Kidney (tissue), 14 donors: Measurements from ENCODE around the gene NPFFR1. TPM values are rescaled to one million over a fixed set of nuclear protein-coding genes. Genes with fewer than 3 reads are reported as not detected.
"Not testable (repeated sequence)": the region's sequence is repeated elsewhere in the genome, so short reads cannot be mapped to it uniquely, and the experiment has no call there.

Experiments used
- DNase-seq, 5 donors: peaks; one replicate each; pipeline ENCODE4 v3.0.0-alpha.2; 2013 to 2020
- FAIRE-seq: peaks from 2 replicates; lab custom pipeline; 2012; peaks lifted over from hg19 to GRCh38; lab: Jason Lieb, UNC
- H3K27ac ChIP-seq, 2 donors: one replicate each; pipeline ENCODE4 v1.7.0; 2013; ENCODE audit warnings: low read depth in 2 of 2, low read length in 2 of 2, inconsistent platforms in 1 of 2
- H3K27me3 ChIP-seq: one replicate; pipeline ENCODE4 v1.7.1; 2013; ENCODE audit warnings: low read length, inconsistent platforms; ENCODE audit not compliant: control insufficient read depth, insufficient read depth
- H3K36me3 ChIP-seq, 3 donors: one replicate each; pipeline versions ENCODE4 v1.7.0 to v1.7.1; 2013; ENCODE audit warnings: low read length in 3 of 3, control low read depth in 1 of 3, inconsistent platforms in 1 of 3; ENCODE audit not compliant: insufficient read depth in 3 of 3, control insufficient read depth in 2 of 3
- H3K4me1 ChIP-seq, 3 donors: one replicate each; pipeline versions ENCODE4 v1.7.0 to v1.7.1; 2013; ENCODE audit warnings: low read length in 3 of 3, inconsistent platforms in 1 of 3, low read depth in 1 of 3; ENCODE audit not compliant: control insufficient read depth in 2 of 3, insufficient read depth in 2 of 3
- H3K4me3 ChIP-seq, 3 donors: one replicate each; pipeline versions ENCODE4 v1.7.0 to v1.8.1; 2013; ENCODE audit warnings: low read length in 3 of 3, control low read depth in 1 of 3, inconsistent platforms in 1 of 3
- H3K9ac ChIP-seq, 3 donors: one replicate each; pipeline versions ENCODE4 v1.7.0 to v1.7.1; 2013; ENCODE audit warnings: low read length in 3 of 3, control low read depth in 1 of 3, inconsistent platforms in 1 of 3
- H3K9me3 ChIP-seq, 3 donors: one replicate each; pipeline versions ENCODE4 v1.7.0 to v1.7.1; 2013; ENCODE audit warnings: low read length in 3 of 3, control low read depth in 1 of 3, inconsistent platforms in 1 of 3; ENCODE audit not compliant: control insufficient read depth in 2 of 3, insufficient read depth in 1 of 3
- CTCF ChIP-seq: IDR thresholded peaks from 3 replicates; pipeline ENCODE4 v1.5.1; 2012; ENCODE audit warnings: mild to moderate bottlenecking, moderate library complexity, borderline replicate concordance; ENCODE audit not compliant: insufficient read depth; ENCODE audit errors: extremely low read depth
- intact Hi-C: fragments of 100-400 bp; cut with DNase I; formaldehyde crosslinking; loops from one replicate; pipeline ENCODE4 v1.11.1; 2022
- polyA plus RNA-seq: library from polyadenylated mRNA; stranded (reverse); fragments of 350-450 nt; fragmentation: Illumina TruSeq; extraction: RNeasy Lipid Tissue Mini Kit (QIAGEN cat#74804); gene quantifications from one replicate; pipeline ENCODE4 v1.2.3, GENCODE V29; 2014; ENCODE audit warnings: low read depth, low replicate concordance; ENCODE audit not compliant: insufficient read depth
- total RNA-seq: library from RNA; stranded (reverse); fragmentation: NEBNext Ultra II Directional; extraction: Animal tissue kit (Norgen Biotek cat#: 25700); gene quantifications from one replicate; pipeline ENCODE4 v1.2.1, GENCODE V29; 2021
- donor health status: control.
- donor health status: control.
- donor health status: control.
- donor health status: control.
- donor health status: control.
- donor health status: DM: yes; HTN: yes; CAD: no.
- donor health status: Normal renal cell carcinoma (clear cell type).

Gene NPFFR1
- total and polyA plus RNA-seq, 2 donors from 2014 or later: 0.09 TPM; not detected in 1

- intact Hi-C loops: no loop called here
- no peak for DNase-seq
- TF ChIP-seq CTCF: no peak
- Histone ChIP-seq H3K36me3 (no peaks in the 10 kb centered on the region), H3K4me3 (no peak overlapping the region), H3K9ac (no peak overlapping the region), H3K27ac (no peak overlapping the region), H3K9me3 (no peaks in the 10 kb centered on the region), H3K27me3 (no peaks in the 10 kb centered on the region), H3K4me1 (no peaks in the 10 kb centered on the region)
- no peak for FAIRE-seq
These were observed 42.7 kb downstream of the NPFFR1 start for GRCh38 chr10:70241081-70241480.

GRCh38 chr10:70239986-70240385 lies 43.8 kb downstream of the NPFFR1 start:
- H3K27me3 ChIP-seq, H3K4me1 ChIP-seq, H3K4me3 ChIP-seq, FAIRE-seq, DNase-seq, intact Hi-C loops, H3K9me3 ChIP-seq, H3K27ac ChIP-seq, H3K36me3 ChIP-seq, H3K9ac ChIP-seq: not testable (repeated sequence)

GRCh38 chr10:70239077-70239976 lies 44.5 kb downstream of the NPFFR1 start:
- H3K9me3 ChIP-seq, H3K27me3 ChIP-seq, FAIRE-seq, H3K27ac ChIP-seq, H3K4me3 ChIP-seq, H3K36me3 ChIP-seq, DNase-seq, intact Hi-C loops, H3K4me1 ChIP-seq, H3K9ac ChIP-seq: not testable (repeated sequence)

- H3K4me1 ChIP-seq, H3K36me3 ChIP-seq, H3K27ac ChIP-seq, H3K4me3 ChIP-seq, DNase-seq, intact Hi-C loops, H3K9me3 ChIP-seq, H3K9ac ChIP-seq, H3K27me3 ChIP-seq, FAIRE-seq: not testable (repeated sequence)
These were observed 45.8 kb downstream of the NPFFR1 start for GRCh38 chr10:70237958-70238536.
